GM13977 (cell line): ENCODE results near the gene ADAP1.

ENCODE experiments used
- DNase-seq: peaks from one replicate; pipeline ENCODE4 v3.0.0; 2012; ENCODE audit warnings: low spot score
- CTCF ChIP-seq: IDR thresholded peaks from 2 replicates; pipeline ENCODE4 v1.5.1; 2012; ENCODE audit warnings: mild to moderate bottlenecking, control low read depth; ENCODE audit not compliant: insufficient read depth; ENCODE audit errors: extremely low read depth, missing control alignments
- in situ Hi-C: fragments of 300-500 bp; cut with MboI; formaldehyde crosslinking; loops from one replicate; pipeline ENCODE4 v1.12.0; 2022; ENCODE audit warnings: low sequenced_read_pairs, low pct_unique_long_range_greater_than_20kb, mixed read lengths, inconsistent platforms; ENCODE audit not compliant: unreplicated experiment

The ADAP1 gene

GRCh38 chr7:888081-889024 is 66.1 kb downstream of the ADAP1 start:
- no peak for DNase-seq
- TF ChIP-seq CTCF = no peak
- in situ Hi-C loops = no loop called here

DNA sequence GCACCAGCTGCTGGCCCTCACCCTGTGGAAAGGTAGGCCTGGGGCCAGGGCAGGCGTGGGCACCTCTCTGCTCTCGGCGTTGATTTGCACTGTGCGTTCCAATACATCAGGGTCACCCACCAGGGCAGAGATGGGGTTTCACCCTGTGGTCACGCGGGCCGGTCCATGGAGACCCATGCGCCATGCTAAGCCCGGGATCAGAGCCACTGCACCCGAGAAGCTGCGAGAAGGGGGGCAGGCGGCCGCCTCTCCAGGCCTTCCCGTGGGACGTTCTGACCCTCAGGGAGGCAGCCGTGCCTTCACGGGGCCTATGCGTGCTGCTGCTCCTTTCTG is 67.0 kb downstream of the ADAP1 start:
- no peak for TF ChIP-seq CTCF
- in situ Hi-C loops = no loop called here

DNA sequence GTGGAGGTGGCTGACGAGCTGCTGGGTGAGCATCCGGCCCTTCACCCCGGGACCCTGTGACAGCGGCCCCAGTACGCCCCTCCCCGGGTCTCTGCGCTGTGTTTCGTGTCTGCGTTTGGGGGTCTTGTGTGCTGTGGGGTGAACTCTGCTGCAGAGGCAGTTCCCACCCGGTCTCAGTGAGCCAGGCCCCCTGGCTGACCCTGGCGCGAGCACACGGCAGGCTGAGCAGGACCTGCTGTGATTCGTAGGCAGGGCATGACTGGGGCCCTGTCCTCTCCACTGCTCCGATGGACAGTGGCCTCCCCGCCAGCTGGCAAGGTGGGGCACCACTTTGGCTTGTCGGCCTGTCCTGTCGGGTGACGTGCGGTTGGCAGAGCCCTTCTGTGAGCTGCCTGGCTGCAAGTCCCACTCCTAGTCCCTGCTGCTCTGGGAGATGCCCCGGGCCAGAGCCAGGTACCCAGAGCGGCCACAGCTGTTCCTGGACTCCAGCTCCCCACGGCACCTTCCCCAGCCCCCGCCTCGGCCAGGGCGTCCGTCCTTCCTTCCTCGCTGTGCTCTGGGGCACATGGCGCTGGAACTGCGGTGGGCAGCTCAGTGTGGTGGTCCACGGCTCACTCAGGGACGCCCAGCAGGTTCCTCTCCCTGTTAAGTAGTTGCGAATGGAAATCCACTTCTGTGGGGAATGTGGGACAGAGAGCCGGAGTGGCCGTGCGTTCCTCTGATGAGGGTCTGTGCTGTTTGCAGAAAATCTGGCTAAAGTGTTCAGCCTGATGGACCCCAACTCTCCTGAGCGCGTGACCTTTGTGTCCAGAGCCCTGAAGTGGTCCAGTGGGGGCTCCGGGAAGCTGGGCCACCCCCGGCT is 67.6 kb downstream of the ADAP1 start:
- in situ Hi-C loops = no loop called here
- no peak for DNase-seq
- TF ChIP-seq CTCF = no peak

More for the DNA sequence above, 67.0 kb downstream of the ADAP1 start:
- no peak for DNase-seq

- in situ Hi-C loops = no loop called here
- DNase-seq = no peak
- TF ChIP-seq CTCF = no peak
Measured at GRCh38 chr7:885893-886625, 68.4 kb downstream of the ADAP1 start.

DNA sequence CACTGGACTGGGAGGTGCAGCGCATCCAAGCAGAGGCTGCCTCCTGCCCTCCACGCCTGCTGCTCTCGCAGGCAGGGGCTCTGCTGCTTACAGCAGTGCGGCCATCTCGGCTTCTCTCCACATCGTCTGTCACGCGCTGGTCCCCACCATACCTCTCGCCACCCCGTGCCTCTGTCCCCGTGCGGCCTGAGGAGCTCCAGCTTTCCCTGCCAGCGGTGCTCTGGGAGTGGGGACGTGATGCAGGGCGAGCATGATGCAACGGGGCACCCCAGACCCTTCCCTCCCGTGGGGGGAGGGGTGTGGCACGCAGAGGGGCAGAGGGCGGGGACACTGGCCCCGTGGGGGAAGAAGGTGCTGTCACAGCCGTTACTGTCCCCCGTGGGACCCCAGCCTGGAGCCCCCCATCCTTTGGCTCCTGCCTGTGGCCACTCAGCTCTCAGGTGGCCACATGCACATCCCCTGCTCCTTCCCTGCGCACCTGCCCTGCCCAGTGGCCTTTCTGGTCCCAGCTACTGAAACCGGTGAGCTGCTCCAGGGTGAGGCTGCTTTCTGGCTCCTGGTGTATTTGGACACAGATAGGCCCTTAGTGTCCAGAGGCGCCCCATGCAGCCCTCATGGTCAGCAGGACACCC is 69.1 kb downstream of the ADAP1 start:
- in situ Hi-C loops = no loop called here
- TF ChIP-seq CTCF = no peak
- DNase-seq = no peak
